Measurements from ENCODE around the gene LCN2.

DNA sequence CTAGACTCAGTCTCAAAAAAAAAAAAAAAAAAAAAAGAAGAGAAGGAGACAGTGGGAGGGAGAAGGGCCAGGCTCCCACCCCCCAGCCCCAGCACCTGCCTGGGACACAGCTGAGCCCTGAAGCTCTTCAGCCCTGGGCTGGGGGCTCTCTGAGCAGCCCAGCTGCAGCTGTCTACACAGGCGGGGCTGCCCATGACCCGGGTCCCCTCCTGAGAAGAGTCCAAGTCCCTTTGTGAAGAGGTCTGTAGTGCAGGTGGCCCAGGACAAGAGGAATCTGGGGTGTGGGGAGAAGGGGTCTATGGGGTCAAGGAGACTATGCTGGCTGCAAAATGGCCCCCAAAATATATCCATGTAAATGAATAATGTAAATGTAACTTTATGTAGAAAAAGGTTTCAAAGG is 6.7 kb upstream of the LCN2 start:
- no peak for TF ChIP-seq FOXK2 (IDR thresholded peaks at IDR 0.05)
- TF ChIP-seq CTBP1 (IDR thresholded peaks at IDR 0.05; ENCODE audit: borderline replicate concordance) = no peak
- no peak for TF ChIP-seq FOXM1 (IDR thresholded peaks at IDR 0.05; ENCODE audit: borderline replicate concordance)
- TF ChIP-seq, protein P1, sequence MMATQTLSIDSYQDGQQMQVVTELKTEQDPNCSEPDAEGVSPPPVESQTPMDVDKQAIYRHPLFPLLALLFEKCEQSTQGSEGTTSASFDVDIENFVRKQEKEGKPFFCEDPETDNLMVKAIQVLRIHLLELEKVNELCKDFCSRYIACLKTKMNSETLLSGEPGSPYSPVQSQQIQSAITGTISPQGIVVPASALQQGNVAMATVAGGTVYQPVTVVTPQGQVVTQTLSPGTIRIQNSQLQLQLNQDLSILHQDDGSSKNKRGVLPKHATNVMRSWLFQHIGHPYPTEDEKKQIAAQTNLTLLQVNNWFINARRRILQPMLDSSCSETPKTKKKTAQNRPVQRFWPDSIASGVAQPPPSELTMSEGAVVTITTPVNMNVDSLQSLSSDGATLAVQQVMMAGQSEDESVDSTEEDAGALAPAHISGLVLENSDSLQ (IDR thresholded peaks at IDR 0.05) = no peak
- TF ChIP-seq ARNT (IDR thresholded peaks at IDR 0.05) = no peak
- no peak for TF ChIP-seq ELF4 (IDR thresholded peaks at IDR 0.05)
- no peak for TF ChIP-seq HDGF (IDR thresholded peaks at IDR 0.05; ENCODE audit: borderline replicate concordance)
- no peak for TF ChIP-seq NFRKB (IDR thresholded peaks at IDR 0.05)
- no peak for TF ChIP-seq SUZ12 (IDR thresholded peaks at IDR 0.05)

All from HEK293T (cell line).